Ovary (tissue), 9 donors: ENCODE data around the gene ACSL3. TPM values are rescaled to one million over a fixed set of nuclear protein-coding genes. Genes with fewer than 3 reads are reported as not detected.

Experiments
- DNase-seq, 5 donors: peaks; one replicate each; pipeline ENCODE4 v3.0.0-alpha.2; 2019 to 2020
- H3K27ac ChIP-seq, 2 donors: fragments of 200-600 bp; one replicate each; pipeline versions ENCODE4 v1.5.1 to v1.8.0; 2019 to 2022
- H3K27me3 ChIP-seq: fragments of 200-600 bp; one replicate; pipeline ENCODE4 v1.8.0; 2022
- H3K36me3 ChIP-seq: fragments of 200-600 bp; sonication (generic); one replicate; pipeline ENCODE4 v1.5.1; 2019
- H3K4me1 ChIP-seq: one replicate; pipeline ENCODE4 v1.8.1; 2013; ENCODE audit warnings: mild to moderate bottlenecking, moderate library complexity; ENCODE audit not compliant: insufficient read depth
- H3K4me3 ChIP-seq: fragments of 200-600 bp; sonication (generic); one replicate; pipeline ENCODE4 v1.5.1; 2017
- H3K9me3 ChIP-seq, 2 donors: fragments of 200-600 bp in 1 of 2; sonication (generic) in 1 of 2; one replicate each; pipeline versions ENCODE4 v1.5.1 to v1.8.1; 2013 to 2019; ENCODE audit warnings: mild to moderate bottlenecking in 1 of 2, moderate library complexity in 1 of 2
- CTCF ChIP-seq, 3 donors: fragments of 450-650 bp in 2 of 3; fragments of 200-600 bp in 1 of 3; IDR thresholded peaks; one replicate each; pipeline versions ENCODE4 v1.5.1 to v1.8.0; 2016 to 2022; ENCODE audit warnings: antibody characterized with exemption in 3 of 3, mild to moderate bottlenecking in 1 of 3
- EP300 ChIP-seq: sonication (generic); formaldehyde crosslinking; IDR thresholded peaks from one replicate; pipeline ENCODE4 v1.6.1; 2017; ENCODE audit warnings: antibody characterized with exemption
- POLR2A ChIP-seq: fragments of 450-650 bp; IDR thresholded peaks from one replicate; pipeline ENCODE4 v1.6.1; 2017; ENCODE audit warnings: antibody characterized with exemption, mild to moderate bottlenecking, moderate library complexity
- WGBS, 3 donors: extraction: QIAGEN DNeasy Blood & Tissue Kit in 1 of 3; methylation state at CpG; one replicate each; pipeline versions ENCODE4 v1.1.5 to v1.1.7; 2013 to 2017; 5-methylcytosine and 5-hydroxymethylcytosine counted together
- intact Hi-C, 4 donors: fragments of 100-400 bp; cut with DNase I; formaldehyde crosslinking; loops; one replicate each; pipeline versions ENCODE4 v1.11.0 to v1.15.1; 2022 to 2023
- polyA plus RNA-seq, 2 donors: library from polyadenylated mRNA; stranded (reverse); fragments of 200-250 nt in 1 of 2; fragments of 350-450 nt in 1 of 2; fragmentation: Illumina TruSeq in 1 of 2; extraction: RNeasy Lipid Tissue Mini Kit (QIAGEN cat#74804) in 1 of 2; gene quantifications; one replicate each; pipeline ENCODE4 v1.2.3, GENCODE V29; 2013 to 2014
- total RNA-seq, 7 donors: library from RNA; depleted of rRNA in 2 of 7; stranded (reverse); fragments of >200 nt in 2 of 7; fragmentation: NEBNext Ultra II Directional in 3 of 7; extraction: Animal tissue kit (Norgen Biotek cat#: 25700) in 3 of 7; gene quantifications; one replicate each; pipeline versions ENCODE4 v1.1.0 to v1.2.4, GENCODE V29; 2016 to 2023
- donor health status: DM: no; HTN: no; CAD: no; lungs with moderate emphysema.
- donor health status: DM: no; HTN: no; CAD: no.
- donor health status: Bipolar disorder and iron deficiency.
- donor health status: DM: yes; HTN: yes; CAD: no.
- donor health status: DM: no; HTN: no; CAD: no.
- donor health status: DM: yes; HTN: yes; CAD: no.

Gene ACSL3
- total and polyA plus RNA-seq, 9 donors, result 14.0 to 85.1 (median 46.0) TPM

GRCh38 chr2:222920657-222921186 lies 59.9 kb downstream of the ACSL3 start:
- no peaks in the 10 kb centered on the region for H3K4me1 ChIP-seq
- H3K36me3 ChIP-seq, result no peaks in the 10 kb centered on the region
- H3K27me3 ChIP-seq, result no peaks in the 10 kb centered on the region
- 92 to 94% (median 93%) methylated on average over 5 of the region's 5 CpGs for WGBS, 3 donors
- no peak for DNase-seq
- no peaks in the 10 kb centered on the region for H3K9me3 ChIP-seq
- no peak for TF ChIP-seq CTCF (IDR thresholded peaks at IDR 0.05)
- no peak for TF ChIP-seq POLR2A
- TF ChIP-seq EP300, result no peak
- no peak overlapping the region for H3K4me3 ChIP-seq
- intact Hi-C loops, result no loop called here
- H3K27ac ChIP-seq, result no peak overlapping the region

GRCh38 chr2:222922019-222922800 lies 61.4 kb downstream of the ACSL3 start:
- Histone ChIP-seq H3K9me3 (no peaks in the 10 kb centered on the region), H3K4me1 (no peaks in the 10 kb centered on the region), H3K27ac (no peak overlapping the region), H3K4me3 (no peak overlapping the region), H3K36me3 (no peaks in the 10 kb centered on the region), H3K27me3 (no peaks in the 10 kb centered on the region)
- no peak for DNase-seq
- TF ChIP-seq EP300 (no peak), POLR2A (no peak), CTCF (IDR thresholded peaks at IDR 0.05) (no peak)
- WGBS, 3 donors, result 93 to 96% (median 93%) methylated on average over 8 of the region's 8 CpGs
- intact Hi-C loops, result no loop called here

GRCh38 chr2:222926915-222927314 lies 66.1 kb downstream of the ACSL3 start:
- H3K4me1 ChIP-seq, result no peaks in the 10 kb centered on the region
- 92 to 96% (median 95%) methylated on average over 9 of the region's 9 CpGs for WGBS, 3 donors
- intact Hi-C loops, result no loop called here
- H3K27me3 ChIP-seq, result no peaks in the 10 kb centered on the region
- no peak overlapping the region for H3K4me3 ChIP-seq
- H3K27ac ChIP-seq, result no peak overlapping the region
- peaks cover 2% of the 10 kb centered on the region for H3K36me3 ChIP-seq
- H3K9me3 ChIP-seq, result no peaks in the 10 kb centered on the region
- no peak for TF ChIP-seq CTCF (IDR thresholded peaks at IDR 0.05)
- DNase-seq, result no peak

- no peak overlapping the region for H3K27ac ChIP-seq
- no peak overlapping the region for H3K4me3 ChIP-seq
- 28 to 39% (median 30%) methylated on average over 5 of the region's 5 CpGs for WGBS, 3 donors
- H3K4me1 ChIP-seq, result no peaks in the 10 kb centered on the region
- no peaks in the 10 kb centered on the region for H3K9me3 ChIP-seq
- no peak for TF ChIP-seq POLR2A
- TF ChIP-seq CTCF (IDR thresholded peaks at IDR 0.05), result no peak
- no peak for TF ChIP-seq EP300
- DNase-seq, result no peak
- peaks cover 2% of the 10 kb centered on the region for H3K36me3 ChIP-seq
- intact Hi-C loops, result no loop called here
- no peaks in the 10 kb centered on the region for H3K27me3 ChIP-seq
These were observed 66.8 kb downstream of the ACSL3 start for GRCh38 chr2:222927600-222927999.
